Measurements from ENCODE around the gene NUDT22. TPM values are rescaled to one million over a fixed set of nuclear protein-coding genes. Genes with fewer than 3 reads are reported as not detected.

NUDT22 gene
- total RNA-seq, 1 donor from 2014 or later, result 47.9 TPM

- Mint-ChIP-seq H3K4me1 (ENCODE audit: unreplicated experiment) (peaks cover 10% of the 10 kb centered on the region), H3K9me3 (no peaks in the 10 kb centered on the region), H3K27me3 (no peaks in the 10 kb centered on the region), H3K4me3 (no peak overlapping the region), H3K27ac (no peak overlapping the region), H3K36me3 (peaks cover 17% of the 10 kb centered on the region)
- DNase-seq (ENCODE audit: extremely low spot score, unreplicated experiment), result no peak
- no peak for TF ChIP-seq CTCF (conservative IDR thresholded peaks at IDR 0.05)
These were observed 18.6 kb upstream of the NUDT22 start for GRCh38 chr11:64207256-64208085.

GRCh38 chr11:64208086-64208795 is 17.8 kb upstream of the NUDT22 start:
- DNase-seq (ENCODE audit: extremely low spot score, unreplicated experiment), result no peak
- Mint-ChIP-seq H3K4me1 (ENCODE audit: unreplicated experiment) (peaks cover 10% of the 10 kb centered on the region), H3K27me3 (no peaks in the 10 kb centered on the region), H3K9me3 (no peaks in the 10 kb centered on the region), H3K27ac (no peak overlapping the region), H3K36me3 (peaks cover 14% of the 10 kb centered on the region), H3K4me3 (no peak overlapping the region)
- no peak for TF ChIP-seq CTCF (conservative IDR thresholded peaks at IDR 0.05)

GRCh38 chr11:64208796-64209562 is 17.1 kb upstream of the NUDT22 start:
- no peak overlapping the region for H3K27ac Mint-ChIP-seq
- DNase-seq (ENCODE audit: extremely low spot score, unreplicated experiment), result no peak
- H3K4me3 Mint-ChIP-seq, result no peak overlapping the region
- H3K9me3 Mint-ChIP-seq, result no peaks in the 10 kb centered on the region
- TF ChIP-seq CTCF (conservative IDR thresholded peaks at IDR 0.05), result no peak
- no peaks in the 10 kb centered on the region for H3K27me3 Mint-ChIP-seq
- H3K4me1 Mint-ChIP-seq (ENCODE audit: unreplicated experiment), result peaks cover 9% of the 10 kb centered on the region
- peaks cover 12% of the 10 kb centered on the region for H3K36me3 Mint-ChIP-seq

- Mint-ChIP-seq H3K27ac (no peak overlapping the region), H3K4me1 (ENCODE audit: unreplicated experiment) (peaks cover 3% of the 10 kb centered on the region), H3K36me3 (peaks cover 7% of the 10 kb centered on the region), H3K9me3 (no peaks in the 10 kb centered on the region), H3K4me3 (no peak overlapping the region), H3K27me3 (no peaks in the 10 kb centered on the region)
- no peak for DNase-seq (ENCODE audit: extremely low spot score, unreplicated experiment)
- no peak for TF ChIP-seq CTCF (conservative IDR thresholded peaks at IDR 0.05)
These were observed 16.6 kb upstream of the NUDT22 start for GRCh38 chr11:64209563-64209843.

- Mint-ChIP-seq H3K27me3 (no peaks in the 10 kb centered on the region), H3K9me3 (no peaks in the 10 kb centered on the region), H3K4me1 (ENCODE audit: unreplicated experiment) (no peaks in the 10 kb centered on the region), H3K4me3 (no peak overlapping the region), H3K27ac (no peak overlapping the region), H3K36me3 (peaks cover 8% of the 10 kb centered on the region)
- DNase-seq (ENCODE audit: extremely low spot score, unreplicated experiment), result no peak
- TF ChIP-seq CTCF (conservative IDR thresholded peaks at IDR 0.05), result no peak
These were observed 15.6 kb upstream of the NUDT22 start for GRCh38 chr11:64210301-64211020.
